Endothelial cell of umbilical vein (primary cell): ENCODE data around the gene GRAMD4. TPM values are rescaled to one million over a fixed set of nuclear protein-coding genes. Genes with fewer than 3 reads are reported as not detected.

Experiments
- BruUV-seq: library from RNA; stranded (reverse); fragments of 400-500 nt; replicated peaks from 2 replicates; lab custom pipeline; 2021; lab: Mats Ljungman, UMichigan
- CTCF ChIA-PET: fragments of 300-600, 350-600 bp; sonication (Branson Sonifier 250); formaldehyde crosslinking; loops from one replicate; lab custom pipeline; 2021; ENCODE audit warnings: antibody characterized with exemption, inconsistent platforms; lab: Charles Lee
- POLR2A ChIA-PET: fragments of 300-600, 350-600 bp; sonication (Branson Sonifier 250); formaldehyde crosslinking; loops from one replicate; lab custom pipeline; 2021; ENCODE audit warnings: antibody characterized with exemption, inconsistent platforms; lab: Charles Lee
- DNase-seq: peaks from one replicate; pipeline ENCODE4 v3.0.0-alpha.2; 2011; ENCODE audit warnings: low read depth, low spot score
- FAIRE-seq: peaks from 2 replicates; lab custom pipeline; 2011; peaks lifted over from hg19 to GRCh38; lab: Jason Lieb, UNC
- H2AFZ ChIP-seq: 2 replicates; pipeline ENCODE4 v1.6.0; 2012; ENCODE audit warnings: low read depth, low read length, control low read depth, inconsistent platforms
- H3K27ac ChIP-seq: 2 replicates; pipeline ENCODE4 v1.5.1; 2011; ENCODE audit warnings: low read depth, mild to moderate bottlenecking, control low read depth, low read length, moderate library complexity; ENCODE audit not compliant: insufficient read depth
- H3K27me3 ChIP-seq, 2 experiments: 2 replicates each; pipeline versions ENCODE4 v1.6.0 to v1.6.1; 2011; ENCODE audit warnings: low read length in 2 of 2, mixed read lengths in 1 of 2; ENCODE audit not compliant: control insufficient read depth in 2 of 2, insufficient read depth in 2 of 2
- H3K36me3 ChIP-seq, 2 experiments: 2 replicates in 1 of 2; 3 replicates in 1 of 2; pipeline ENCODE4 v1.5.1; 2011; ENCODE audit warnings: low read length in 2 of 2, mild to moderate bottlenecking in 1 of 2, moderate library complexity in 1 of 2; ENCODE audit not compliant: control insufficient read depth in 2 of 2, insufficient read depth in 2 of 2; ENCODE audit errors: extremely low read depth in 1 of 2
- H3K4me1 ChIP-seq: 3 replicates; pipeline ENCODE4 v1.5.1; 2011; ENCODE audit warnings: mild to moderate bottlenecking, low read length; ENCODE audit not compliant: control insufficient read depth, insufficient read depth; ENCODE audit errors: extremely low read depth
- H3K4me2 ChIP-seq: 2 replicates; pipeline ENCODE4 v1.6.1; 2011; ENCODE audit warnings: low read length, control low read depth, mixed read lengths; ENCODE audit not compliant: insufficient read depth
- H3K4me3 ChIP-seq, 3 experiments: fragments of 200-600 bp in 1 of 3; sonication (generic), shearing (Covaris generic) in 1 of 3; replicated peaks in 1 of 3; 2 replicates each; pipeline ENCODE4 v1.5.1; 2011 to 2016; ENCODE audit warnings: control low read depth in 3 of 3, low read length in 3 of 3, mild to moderate bottlenecking in 2 of 3, inconsistent platforms in 1 of 3, low read depth in 1 of 3, moderate library complexity in 1 of 3; ENCODE audit not compliant: insufficient read depth in 1 of 3
- H3K79me2 ChIP-seq: 2 replicates; pipeline ENCODE4 v1.6.0; 2012; ENCODE audit warnings: low read length, inconsistent platforms; ENCODE audit not compliant: control insufficient read depth, insufficient read depth
- H3K9ac ChIP-seq: replicated peaks from 2 replicates; pipeline ENCODE3; 2011; ENCODE audit warnings: low read length, control low read depth; ENCODE audit not compliant: insufficient read depth; ENCODE audit errors: extremely low read depth
- H3K9me1 ChIP-seq: replicated peaks from 3 replicates; pipeline ENCODE4 v1.6.0; 2011; ENCODE audit warnings: mild to moderate bottlenecking, low read length; ENCODE audit not compliant: control insufficient read depth, insufficient read depth; ENCODE audit errors: extremely low read depth
- H3K9me3 ChIP-seq: replicated peaks from 2 replicates; pipeline ENCODE4 v1.5.1; 2012; ENCODE audit warnings: low read length, inconsistent platforms; ENCODE audit not compliant: control insufficient read depth, insufficient read depth
- H4K20me1 ChIP-seq: replicated peaks from 2 replicates; pipeline ENCODE3; 2011; ENCODE audit warnings: mild to moderate bottlenecking, low read length; ENCODE audit not compliant: control insufficient read depth, insufficient read depth; ENCODE audit errors: extremely low read depth
- CTCF ChIP-seq, 2 donors: IDR thresholded peaks; 1 replicate in 1 of 2; 2 replicates in 1 of 2; pipeline ENCODE4 v1.5.1; 2011; ENCODE audit warnings: low read length in 2 of 2, mild to moderate bottlenecking in 2 of 2, moderate library complexity in 2 of 2, control low read depth in 1 of 2, inconsistent platforms in 1 of 2, low read depth in 1 of 2; ENCODE audit not compliant: insufficient read depth in 1 of 2; ENCODE audit errors: extremely low read depth in 1 of 2
- EZH2 ChIP-seq: IDR thresholded peaks from 2 replicates; pipeline ENCODE4 v1.6.1; 2012; ENCODE audit warnings: borderline replicate concordance, low read depth, mild to moderate bottlenecking, moderate library complexity, low read length, inconsistent platforms; ENCODE audit not compliant: severe bottlenecking
- FOS ChIP-seq: IDR thresholded peaks from 2 replicates; pipeline ENCODE4 v1.6.1; 2011; ENCODE audit warnings: mild to moderate bottlenecking, low read length, moderate library complexity, borderline replicate concordance; ENCODE audit not compliant: insufficient read depth
- GATA2 ChIP-seq: IDR thresholded peaks from 2 replicates; pipeline ENCODE4 v1.7.0; 2011; ENCODE audit warnings: low read depth, mild to moderate bottlenecking, moderate library complexity, mixed read lengths, low read length; ENCODE audit not compliant: insufficient read length, insufficient read depth
- JUN ChIP-seq: IDR thresholded peaks from 2 replicates; pipeline ENCODE4 v1.6.1; 2011; ENCODE audit warnings: borderline replicate concordance, low read depth; ENCODE audit not compliant: insufficient read length, insufficient read depth
- MAX ChIP-seq: IDR thresholded peaks from 2 replicates; pipeline ENCODE4 v1.6.1; 2011; ENCODE audit not compliant: insufficient read depth, insufficient read length
- MYC ChIP-seq: IDR thresholded peaks from one replicate; pipeline ENCODE4 v1.6.1; 2011; ENCODE audit warnings: mild to moderate bottlenecking, low read depth, low read length
- POLR2A ChIP-seq: IDR thresholded peaks from 2 replicates; pipeline ENCODE4 v1.6.1; 2012; ENCODE audit warnings: low read depth, mild to moderate bottlenecking, control low read depth, low read length
- POLR2AphosphoS5 ChIP-seq: IDR thresholded peaks from 2 replicates; pipeline ENCODE4 v1.6.1; 2012; ENCODE audit warnings: low read depth, mild to moderate bottlenecking, control low read depth, low read length, moderate library complexity; ENCODE audit not compliant: insufficient read depth
- dilution Hi-C: fragments of 300-500 bp; cut with MboI; formaldehyde crosslinking; loops from one replicate; pipeline ENCODE4 v1.15.0; 2019; ENCODE audit warnings: low sequenced_read_pairs; ENCODE audit not compliant: extremely low pct_ligation_motif_present
- intact Hi-C: fragments of 100-400 bp; cut with micrococcal nuclease; formaldehyde crosslinking; loops from one replicate; pipeline ENCODE4 v1.10.0; 2022
- polyA plus RNA-seq, 4 experiments: library from polyadenylated mRNA; depleted of rRNA in 3 of 4; stranded (reverse) in 3 of 4; unstranded in 1 of 4; fragments of >200 nt; gene quantifications; 2 replicates each; pipeline versions ENCODE4 v1.2.1 to v1.2.3, GENCODE V29; 2011 to 2012; ENCODE audit warnings: missing spikeins in 1 of 4
- total RNA-seq: library from RNA; stranded (reverse); gene quantifications from 2 replicates; pipeline ENCODE4 v1.2.3, GENCODE V29; 2021

Gene GRAMD4
- total and polyA plus RNA-seq, 2 donors (not counting 3 experiments of a cell fraction or from before 2014, with no cell fraction given), result 5.9 to 14.8 TPM

DNA sequence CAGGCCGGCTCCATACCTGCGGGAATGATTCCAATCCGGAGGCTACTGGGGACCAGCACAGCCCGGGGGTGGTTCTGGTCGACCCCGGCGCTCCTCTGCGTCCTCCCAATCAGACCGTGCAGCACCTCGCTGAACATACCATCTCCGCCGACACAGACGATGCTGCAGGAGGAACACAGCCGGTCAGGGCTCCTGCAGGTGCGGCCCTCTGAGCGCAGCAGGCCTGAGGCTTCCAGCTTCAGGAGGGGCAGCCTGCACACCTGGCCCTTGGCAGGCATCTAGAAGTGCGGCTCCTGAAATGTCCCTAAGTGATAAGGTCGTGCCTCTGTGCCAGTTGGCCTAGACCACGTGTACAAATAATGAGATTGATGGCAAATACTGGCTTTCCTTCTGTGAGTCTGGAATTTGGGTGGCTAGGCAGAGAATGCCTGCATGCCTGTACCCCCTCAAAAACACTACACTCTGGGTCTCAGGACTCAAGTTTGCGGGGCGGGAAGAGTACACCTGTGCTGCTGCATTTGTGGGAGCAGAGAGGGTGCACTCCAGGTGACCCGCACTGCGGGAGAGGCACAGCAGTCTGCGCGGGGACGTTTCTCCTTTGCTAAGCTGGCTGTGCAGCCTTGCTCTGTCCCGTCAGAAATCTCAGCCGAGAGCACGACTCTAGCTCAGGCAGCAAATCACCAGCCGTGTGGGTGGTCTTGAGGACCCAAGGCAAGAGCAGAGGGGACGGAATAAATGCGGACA is 87.8 kb downstream of the GRAMD4 start:
- dilution Hi-C loops (no loop called here), intact Hi-C loops (no loop called here)
- Histone ChIP-seq H3K79me2 (peaks cover 15% of the 10 kb centered on the region), H3K9ac (no peak overlapping the region), H2AFZ (no peak overlapping the region), H3K9me1 (no peaks in the 10 kb centered on the region), H3K27me3 (no peaks in the 10 kb centered on the region), H3K27ac (no peak overlapping the region), H3K36me3 (peaks cover 49 to 71% of the 10 kb centered on the region in 2 experiments), H3K4me2 (no peak overlapping the region), H3K4me1 (no peaks in the 10 kb centered on the region), H3K9me3 (no peaks in the 10 kb centered on the region), H3K4me3 (no peak overlapping the region), H4K20me1 (no peaks in the 10 kb centered on the region)
- BruUV-seq, result no TSS peak
- no peak for FAIRE-seq
- TF ChIP-seq JUN, result no peak
- TF ChIP-seq FOS, result no peak
- TF ChIP-seq CTCF (IDR thresholded peaks at IDR 0.05; ENCODE audit: extremely low read depth in 1 of 2, insufficient read depth in 1 of 2, low read depth in 1 of 2, low read length in 2 of 2), result no peak
- CTCF ChIA-PET, result no interaction called here
- POLR2A ChIA-PET, result no interaction called here
- no peak for DNase-seq

GRCh38 chr22:46708766-46709330 is 88.7 kb downstream of the GRAMD4 start:
- Histone ChIP-seq H3K36me3 (peaks cover 51 to 67% of the 10 kb centered on the region in 2 experiments), H3K4me2 (no peak overlapping the region), H3K9me3 (no peaks in the 10 kb centered on the region), H4K20me1 (no peaks in the 10 kb centered on the region), H2AFZ (no peak overlapping the region), H3K9me1 (no peaks in the 10 kb centered on the region), H3K79me2 (peaks cover 20% of the 10 kb centered on the region), H3K27me3 (no peaks in the 10 kb centered on the region), H3K4me3 (no peak overlapping the region), H3K9ac (no peak overlapping the region), H3K27ac (no peak overlapping the region), H3K4me1 (no peaks in the 10 kb centered on the region)
- no peak for FAIRE-seq
- CTCF ChIA-PET, result no interaction called here
- BruUV-seq, result no TSS peak
- TF ChIP-seq GATA2 (no peak), POLR2A (no peak), MAX (no peak), FOS (no peak), MYC (no peak), EZH2 (no peak), JUN (no peak), POLR2AphosphoS5 (no peak), CTCF (IDR thresholded peaks at IDR 0.05; ENCODE audit: extremely low read depth in 1 of 2, insufficient read depth in 1 of 2, low read depth in 1 of 2, low read length in 2 of 2) (no peak)
- intact Hi-C loops (no loop called here), dilution Hi-C loops (no loop called here)
- POLR2A ChIA-PET, result no interaction called here
- no peak for DNase-seq
